Right lobe of liver (tissue), 6 donors: ENCODE measurements around the gene SPIRE2. TPM values are rescaled to one million over a fixed set of nuclear protein-coding genes. Genes with fewer than 3 reads are reported as not detected.

ENCODE experiments used
- ATAC-seq, 4 donors: fragments of 200-7000 bp; cut with Tn5 transposase; one replicate each; pipeline ENCODE4 v1.9.1; 2020; ENCODE audit warnings: mild to moderate bottlenecking in 4 of 4, moderate library complexity in 4 of 4
- DNase-seq, 3 donors: peaks; one replicate each; pipeline ENCODE4 v3.0.0-alpha.2; 2020
- H3K27ac ChIP-seq, 3 donors: fragments of 200-600 bp; one replicate each; pipeline ENCODE4 v1.8.0; 2022
- H3K27me3 ChIP-seq, 2 donors: fragments of 200-600 bp; one replicate each; pipeline ENCODE4 v1.8.0; 2022
- H3K36me3 ChIP-seq, 4 donors: fragments of 200-600 bp; sonication (generic) in 1 of 4; one replicate each; pipeline versions ENCODE4 v1.5.1 to v1.8.0; 2017 to 2022; ENCODE audit warnings: control low read depth in 1 of 4
- H3K4me1 ChIP-seq, 4 donors: fragments of 200-600 bp; sonication (generic) in 1 of 4; one replicate each; pipeline versions ENCODE4 v1.5.1 to v1.8.0; 2017 to 2022; ENCODE audit warnings: control low read depth in 1 of 4
- H3K4me3 ChIP-seq, 3 donors: fragments of 200-600 bp; one replicate each; pipeline ENCODE4 v1.8.0; 2022
- H3K9me3 ChIP-seq, 4 donors: fragments of 200-600 bp; sonication (generic) in 1 of 4; one replicate each; pipeline versions ENCODE4 v1.5.1 to v1.8.0; 2017 to 2022; ENCODE audit warnings: control low read depth in 1 of 4
- CTCF ChIP-seq, 4 donors: fragments of 200-600 bp in 3 of 4; fragments of 450-650 bp in 1 of 4; IDR thresholded peaks; one replicate each; pipeline versions ENCODE4 v1.5.1 to v1.8.0; 2016 to 2022; ENCODE audit warnings: antibody characterized with exemption in 4 of 4, mild to moderate bottlenecking in 2 of 4
- POLR2A ChIP-seq: fragments of 450-650 bp; IDR thresholded peaks from one replicate; pipeline ENCODE4 v1.6.1; 2017; ENCODE audit warnings: antibody characterized with exemption, mild to moderate bottlenecking
- WGBS: methylation state at CpG from one replicate; pipeline ENCODE4 v1.1.6; 2018; ENCODE audit warnings: low coverage, low lambda C conversion rate; ENCODE audit not compliant: insufficient coverage; ENCODE audit errors: missing lambda C conversion rate; 5-methylcytosine and 5-hydroxymethylcytosine counted together
- intact Hi-C, 2 donors: fragments of 100-400 bp; cut with DNase I; formaldehyde crosslinking; loops; one replicate each; pipeline versions ENCODE4 v1.11.2 to v1.14.1; 2022
- total RNA-seq, 6 experiments: library from RNA; depleted of rRNA in 2 of 6; stranded (reverse); fragments of >200 nt in 2 of 6; fragmentation: NEBNext Ultra II Directional in 3 of 6; extraction: Animal tissue kit (Norgen Biotek cat#: 25700) in 3 of 6; gene quantifications; one replicate each; pipeline versions ENCODE4 v1.1.0 to v1.2.4, GENCODE V29; 2016 to 2023
- donor health status: DM: no; HTN: yes; CAD: no.
- donor health status: DM: no; HTN: no; CAD: no.
- donor health status: DM: no; HTN: no; CAD: no.
- donor health status: DM: no; HTN: yes; CAD: no.
- donor health status: DM: no; HTN: yes; CAD: no.

The SPIRE2 gene
- total RNA-seq, 6 experiments from 2014 or later, result 4.8 to 7.8 (median 6.1) TPM

DNA sequence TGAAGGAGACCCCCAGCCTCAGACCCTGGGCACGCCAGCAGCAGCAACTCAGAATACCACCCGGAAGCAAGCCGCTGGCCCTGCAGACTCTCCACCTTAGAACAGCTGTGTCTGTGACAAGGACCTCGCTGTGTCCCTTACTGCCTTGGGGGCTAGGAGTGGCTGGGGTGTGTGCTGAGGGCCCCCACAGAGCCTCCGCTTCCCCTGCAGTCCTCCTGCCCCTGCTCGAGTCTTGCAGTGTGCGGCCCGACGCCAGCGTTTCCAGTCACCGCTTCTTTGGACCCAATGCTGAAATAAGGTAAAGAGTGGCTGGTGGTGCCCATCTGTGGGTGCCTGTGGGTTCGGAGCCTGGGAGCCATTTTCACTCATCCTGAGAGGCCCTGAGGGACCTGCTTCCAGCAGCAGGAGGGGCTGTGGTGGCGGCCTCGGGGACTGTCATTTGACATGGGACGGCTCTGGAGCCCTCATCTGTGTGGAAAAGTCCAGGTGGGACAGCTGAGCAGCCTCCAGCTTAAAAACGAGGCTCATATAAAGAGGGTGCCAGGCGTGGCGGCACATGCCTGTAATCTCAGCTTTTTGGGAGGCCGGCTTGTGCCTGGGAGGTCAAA lies 75.7 kb downstream of the SPIRE2 start:
- peaks cover 0 to 48% (median 17%) of the 10 kb centered on the region in 4 donors for H3K36me3 ChIP-seq
- H3K4me1 ChIP-seq, result no peaks in the 10 kb centered on the region
- no peak for DNase-seq
- no peak overlapping the region for H3K4me3 ChIP-seq
- ATAC-seq, result no peak
- no peaks in the 10 kb centered on the region for H3K9me3 ChIP-seq
- no peak overlapping the region for H3K27ac ChIP-seq
- no peaks in the 10 kb centered on the region for H3K27me3 ChIP-seq
- WGBS, result 43% methylated on average over 1 of the region's 19 CpGs
- TF ChIP-seq POLR2A (no peak), CTCF (IDR thresholded peaks at IDR 0.05) (no peak)
- intact Hi-C loops, result no loop called here

DNA sequence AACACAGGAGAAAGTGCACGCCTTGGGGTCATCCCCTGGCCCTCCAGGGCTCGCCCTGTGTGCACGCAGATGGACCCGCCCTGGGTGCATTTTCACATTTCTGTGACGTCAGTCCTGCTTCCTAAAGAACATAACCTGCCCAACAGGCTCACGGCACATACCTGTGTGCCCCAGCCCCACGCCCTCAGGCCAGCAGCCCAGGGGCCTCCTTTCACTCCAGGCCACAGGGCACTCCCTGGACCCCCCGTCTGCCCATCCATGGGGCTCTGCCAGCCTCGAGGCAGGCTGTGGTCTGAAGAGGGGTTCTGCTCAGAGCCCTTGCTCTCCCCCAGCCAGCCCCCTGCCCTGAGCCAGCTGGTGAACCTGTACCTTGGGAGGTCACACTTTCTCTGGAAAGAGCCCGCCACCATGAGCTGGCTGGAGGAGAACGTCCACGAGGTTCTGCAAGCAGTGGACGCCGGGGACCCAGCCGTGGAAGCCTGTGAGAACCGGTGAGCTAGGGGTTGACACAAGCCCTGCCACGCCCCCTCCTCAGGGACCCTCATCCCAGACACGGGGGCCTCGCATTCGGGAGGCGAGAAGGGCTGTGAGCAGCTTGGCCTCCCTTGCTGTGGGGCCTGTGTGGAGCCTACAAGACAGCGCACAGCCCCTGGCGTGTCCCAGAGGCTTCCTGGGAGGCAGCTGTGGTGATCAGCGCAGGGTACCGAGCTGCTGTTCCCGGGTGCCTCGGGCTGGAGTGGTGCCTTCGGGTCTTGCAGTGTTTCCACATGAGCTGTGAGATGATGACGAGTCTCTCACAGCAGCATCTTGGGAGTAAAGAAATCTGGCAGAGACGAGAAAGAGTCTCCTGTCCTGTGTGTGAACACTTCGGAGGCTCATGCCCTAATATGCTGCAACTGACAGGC lies 76.6 kb downstream of the SPIRE2 start:
- H3K27me3 ChIP-seq, result no peaks in the 10 kb centered on the region
- WGBS, result 90% methylated on average over 2 of the region's 31 CpGs
- H3K4me3 ChIP-seq, result no peak overlapping the region
- no peak overlapping the region for H3K27ac ChIP-seq
- H3K9me3 ChIP-seq, result no peaks in the 10 kb centered on the region
- intact Hi-C loops, result no loop called here
- TF ChIP-seq POLR2A (no peak), CTCF (IDR thresholded peaks at IDR 0.05) (no peak)
- ATAC-seq (peak in 1 of 4 donors; percentile 17), DNase-seq (peak in 1 of 3 donors; percentile 44)
- H3K4me1 ChIP-seq, result no peaks in the 10 kb centered on the region
- peaks cover 0 to 41% (median 13%) of the 10 kb centered on the region in 4 donors for H3K36me3 ChIP-seq

- DNase-seq (no peak), ATAC-seq (no peak)
- 100% methylated on average over 1 of the region's 23 CpGs for WGBS
- TF ChIP-seq POLR2A, result no peak
- no peaks in the 10 kb centered on the region for H3K4me1 ChIP-seq
- no peaks in the 10 kb centered on the region for H3K27me3 ChIP-seq
- H3K9me3 ChIP-seq, result no peaks in the 10 kb centered on the region
- intact Hi-C loops, result no loop called here
- no peak overlapping the region for H3K4me3 ChIP-seq
- no peak overlapping the region for H3K27ac ChIP-seq
- H3K36me3 ChIP-seq, result peaks cover 0 to 33% (median 12%) of the 10 kb centered on the region in 4 donors
Observed at GRCh38 chr16:89905511-89906139, 77.3 kb downstream of the SPIRE2 start.

- WGBS, result 96% methylated on average over 4 of the region's 40 CpGs
- H3K36me3 ChIP-seq, result peaks cover 0 to 27% (median 10%) of the 10 kb centered on the region in 4 donors
- no peak overlapping the region for H3K27ac ChIP-seq
- intact Hi-C loops, result no loop called here
- H3K9me3 ChIP-seq, result no peaks in the 10 kb centered on the region
- H3K4me3 ChIP-seq, result no peak overlapping the region
- H3K4me1 ChIP-seq, result no peaks in the 10 kb centered on the region
- no peaks in the 10 kb centered on the region for H3K27me3 ChIP-seq
- DNase-seq (no peak), ATAC-seq (no peak)
- TF ChIP-seq CTCF (IDR thresholded peaks at IDR 0.05) (no peak), POLR2A (no peak)
Observed at GRCh38 chr16:89906140-89907025, 78.1 kb downstream of the SPIRE2 start.
